HS-5 (cell line): Measurements from ENCODE around the gene MROH9.

Experiments
- DNase-seq: peaks from one replicate; pipeline ENCODE4 v3.0.0-alpha.2; 2012; ENCODE audit warnings: low read depth

Gene MROH9

DNA sequence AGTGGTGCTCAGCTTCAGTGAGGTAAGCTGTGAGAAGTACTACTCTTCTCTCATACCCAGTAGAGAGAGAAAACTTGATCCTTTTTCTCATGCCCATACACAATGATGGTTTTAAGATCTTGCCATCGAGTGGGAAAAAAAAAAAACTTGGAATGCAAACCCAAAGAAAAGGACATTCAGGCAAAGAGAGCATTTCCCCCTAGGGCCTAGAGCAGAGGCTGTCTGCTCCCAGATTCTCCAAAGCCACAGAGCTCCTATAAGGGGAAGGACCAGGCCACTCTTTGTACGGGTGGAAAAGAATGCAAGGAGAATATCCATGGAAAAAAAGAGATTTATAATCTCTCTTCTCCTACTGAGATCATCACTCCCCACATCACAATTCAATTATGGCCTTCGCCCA is 34.9 kb downstream of the MROH9 start:
- no peak for DNase-seq

DNA sequence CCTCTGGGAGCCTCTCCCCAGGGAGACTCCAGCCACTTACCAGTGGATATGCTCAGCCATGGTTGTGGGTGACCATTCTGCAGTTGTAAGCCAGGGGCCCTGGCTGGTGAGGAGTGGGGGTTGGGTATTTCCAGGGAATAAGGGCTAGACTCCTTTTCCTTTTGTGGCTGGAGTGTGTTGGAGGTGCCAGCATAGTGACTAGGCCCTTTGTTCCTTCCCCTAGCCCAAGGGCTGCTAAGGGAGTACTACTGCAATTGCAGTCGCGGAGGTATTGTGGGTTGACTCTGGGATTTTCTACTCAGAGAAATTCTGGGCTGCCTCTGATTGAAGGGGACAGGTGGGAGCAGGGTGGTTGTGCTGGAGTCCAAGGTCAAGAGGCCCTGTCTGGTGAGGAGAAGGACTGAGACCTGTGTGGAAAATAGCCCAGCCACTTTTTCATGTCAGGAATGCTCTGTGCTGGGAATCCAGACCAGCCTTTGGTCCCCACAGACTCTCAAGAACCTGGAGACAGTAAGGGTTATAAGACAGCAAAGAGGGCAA is 43.1 kb downstream of the MROH9 start:
- DNase-seq = no peak

DNA sequence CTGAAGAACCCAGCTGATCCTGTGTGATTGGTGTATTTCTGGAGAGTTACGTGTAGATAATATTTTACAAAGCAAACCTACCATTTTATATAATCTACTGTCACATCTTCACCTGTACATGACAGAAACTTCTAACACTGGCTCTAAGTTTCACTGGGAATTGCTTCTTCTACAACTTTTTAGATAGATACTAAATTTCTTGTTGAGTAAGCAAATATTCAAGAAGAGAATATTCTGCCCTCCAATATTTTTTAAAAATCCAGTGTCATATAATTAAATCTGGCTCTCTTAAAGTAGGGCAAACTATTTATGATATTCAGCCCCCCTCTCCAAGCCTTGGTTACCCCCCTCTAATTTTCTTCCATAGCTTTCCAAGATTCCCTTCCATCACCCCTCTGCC is 50.1 kb downstream of the MROH9 start:
- DNase-seq = no peak

DNA sequence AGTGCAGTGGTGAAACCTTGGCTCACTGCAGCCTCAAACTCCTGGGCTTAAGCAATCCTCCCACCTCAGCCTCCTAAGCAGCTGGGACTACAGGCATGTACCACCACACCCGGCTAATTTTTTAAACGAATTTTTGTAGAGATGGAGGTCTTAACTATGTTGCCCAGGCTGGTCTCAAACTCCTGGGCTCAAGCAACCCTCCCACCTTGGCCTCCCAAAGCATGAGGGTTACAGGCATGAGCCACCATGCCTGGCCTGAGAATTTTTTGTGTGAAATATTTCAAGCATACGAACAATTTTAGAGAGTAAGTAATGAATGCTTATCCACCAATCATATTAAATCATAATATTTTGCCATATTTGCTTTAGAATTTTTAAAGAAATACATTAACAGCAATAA is 51.6 kb downstream of the MROH9 start:
- DNase-seq = no peak

DNA sequence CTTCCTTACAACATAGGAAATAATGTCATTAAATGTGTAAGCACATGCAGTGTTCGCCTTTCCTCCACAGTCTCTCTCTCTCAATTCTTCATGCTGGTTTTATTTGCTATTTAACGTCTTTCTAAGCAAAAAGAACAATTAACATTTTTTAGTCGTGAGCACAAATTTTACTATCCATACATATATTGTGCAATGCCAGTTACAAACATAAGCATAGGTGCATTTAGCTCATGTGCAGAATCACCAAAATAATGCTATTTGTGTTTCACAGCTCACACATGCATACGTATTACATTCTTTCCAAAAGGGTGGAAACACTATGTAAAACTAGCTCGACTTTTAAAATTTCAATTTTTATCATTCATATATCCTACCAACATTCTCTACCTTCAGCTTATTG is 52.1 kb downstream of the MROH9 start:
- DNase-seq = no peak

DNA sequence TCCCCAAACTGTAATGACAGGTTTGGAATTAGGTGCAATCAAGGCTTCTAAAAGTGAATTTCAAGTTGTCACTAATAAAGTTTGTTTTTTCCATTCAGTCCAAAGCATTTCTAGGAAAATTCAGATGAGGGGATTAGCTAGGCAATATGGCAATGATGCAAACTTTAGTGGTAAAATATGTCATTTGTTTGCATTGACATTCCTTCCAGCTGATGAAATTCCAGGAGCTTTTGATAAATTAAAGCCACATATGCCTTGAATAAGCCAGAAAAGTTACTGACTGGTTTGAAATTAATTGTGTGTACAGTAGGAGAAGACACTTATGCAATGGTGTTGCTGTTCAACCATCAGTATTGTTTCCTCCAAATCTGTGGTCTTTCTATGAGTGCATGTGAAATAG is 57.8 kb downstream of the MROH9 start:
- no peak for DNase-seq

DNA sequence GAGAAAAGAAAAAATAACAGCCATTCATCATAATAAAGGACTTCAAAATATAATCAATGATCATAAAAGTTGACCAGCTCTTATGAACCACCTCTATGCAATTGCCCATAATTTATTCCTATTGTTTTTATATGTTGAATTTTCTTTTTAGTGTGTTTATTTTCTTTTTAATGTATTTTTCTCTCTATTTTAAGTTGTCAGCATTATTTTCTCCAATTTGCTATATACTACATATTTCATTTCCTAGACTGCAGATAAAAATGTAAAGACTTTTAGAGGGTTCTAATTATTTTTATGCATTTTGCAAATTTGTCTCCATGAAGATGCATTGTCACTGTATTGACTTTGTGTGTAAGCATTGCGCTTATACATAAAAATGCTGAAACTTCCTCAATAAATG is 58.4 kb downstream of the MROH9 start:
- DNase-seq = no peak

DNA sequence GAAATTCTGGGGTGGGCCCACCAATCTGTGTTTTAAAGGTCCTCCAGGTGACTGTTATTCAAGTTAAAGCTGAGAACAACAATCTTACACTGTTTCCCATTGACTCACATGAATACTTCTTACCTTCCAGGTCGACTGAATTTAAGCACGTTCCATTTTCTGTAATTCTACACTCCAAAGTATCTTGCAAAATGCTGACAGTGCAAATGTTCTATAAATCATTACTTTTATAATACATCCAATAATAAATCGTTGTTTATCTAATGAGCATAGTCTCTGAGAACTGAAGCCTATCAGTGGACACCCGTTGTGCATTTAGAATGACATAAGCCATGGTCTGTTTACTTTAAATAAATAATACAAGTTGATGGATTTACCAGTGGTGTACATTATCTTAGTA is 79.5 kb downstream of the MROH9 start:
- DNase-seq = no peak

DNA sequence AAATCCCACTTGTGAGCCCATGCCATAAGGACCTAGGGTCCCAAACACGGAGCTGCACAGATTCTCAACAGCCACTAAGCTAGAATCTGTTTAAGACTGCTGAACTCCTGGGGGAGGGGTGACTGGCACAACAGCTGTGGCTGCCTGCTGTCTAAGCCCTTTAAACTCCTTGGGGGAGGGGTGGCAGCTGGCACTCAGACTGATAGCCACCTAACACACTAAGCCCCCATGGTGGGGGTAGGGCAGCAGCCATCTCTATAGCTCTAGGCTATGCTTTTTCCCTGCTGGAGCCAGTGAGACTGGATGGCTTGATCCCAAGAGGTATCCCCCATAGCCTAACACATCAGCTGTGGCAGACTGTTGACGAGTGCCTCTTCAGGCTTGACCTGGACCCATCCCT is 82.1 kb downstream of the MROH9 start:
- DNase-seq = no peak

DNA sequence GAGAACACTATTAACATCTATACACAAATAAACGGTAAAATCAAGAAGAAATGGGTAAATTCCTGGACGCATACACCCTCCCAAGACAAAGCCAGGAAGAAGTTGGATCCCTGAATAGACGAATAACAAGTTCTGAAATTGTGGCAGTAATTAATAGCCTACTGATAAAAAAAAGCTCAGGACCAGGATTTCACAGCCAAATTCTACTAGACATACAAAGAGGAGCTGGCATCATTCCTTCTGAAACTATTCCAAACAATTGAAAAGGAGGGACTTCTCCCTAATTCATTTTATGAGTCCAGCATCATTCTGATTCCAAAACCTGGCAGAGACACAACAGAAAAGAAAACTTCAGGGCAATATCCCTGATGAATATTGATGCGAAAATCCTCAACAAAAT is 84.6 kb downstream of the MROH9 start:
- DNase-seq = no peak

DNA sequence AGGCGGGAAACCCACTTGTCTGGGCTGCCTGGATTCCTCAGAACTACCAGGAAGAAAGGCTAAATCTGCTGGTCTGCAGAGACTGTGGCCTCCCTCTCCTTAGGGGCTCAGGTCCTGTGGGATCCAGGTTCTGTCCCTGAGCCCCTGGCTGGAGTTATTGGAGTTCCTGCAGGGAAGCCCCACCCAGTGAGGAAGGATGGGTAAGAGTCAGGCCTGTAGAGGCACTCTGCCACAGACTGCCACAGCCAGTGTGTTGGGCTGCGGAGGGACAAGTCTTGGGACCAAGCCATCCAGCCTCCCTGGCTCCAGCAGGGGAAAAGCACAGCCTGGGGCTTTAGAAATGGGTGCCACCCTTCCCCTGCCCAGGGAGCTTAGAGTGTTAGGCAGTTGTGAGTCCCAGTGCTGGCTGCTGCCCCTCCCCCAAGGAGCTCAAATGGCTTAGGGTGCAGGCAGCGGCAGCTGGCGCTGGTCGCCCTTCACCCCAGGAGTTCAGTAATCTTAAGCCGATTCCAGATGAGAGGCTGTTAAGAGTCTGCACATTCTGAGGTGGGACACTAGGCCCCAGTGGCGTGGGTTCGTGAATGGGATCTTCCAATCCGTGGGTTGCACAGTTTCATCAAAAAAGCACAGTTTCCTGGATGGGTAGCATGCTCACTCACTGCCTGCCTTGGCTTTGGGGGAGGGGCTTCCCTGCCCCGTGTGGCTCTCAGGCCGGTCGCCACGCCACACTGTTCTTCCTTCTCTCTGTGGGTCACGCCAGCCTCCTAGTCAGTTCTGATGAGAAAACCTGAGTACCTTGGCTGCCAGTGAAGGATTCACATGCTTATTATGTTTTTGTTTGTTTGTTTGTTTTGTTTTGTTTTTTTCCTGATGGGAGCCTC is 97.7 kb downstream of the MROH9 start:
- DNase-seq = no peak

DNA sequence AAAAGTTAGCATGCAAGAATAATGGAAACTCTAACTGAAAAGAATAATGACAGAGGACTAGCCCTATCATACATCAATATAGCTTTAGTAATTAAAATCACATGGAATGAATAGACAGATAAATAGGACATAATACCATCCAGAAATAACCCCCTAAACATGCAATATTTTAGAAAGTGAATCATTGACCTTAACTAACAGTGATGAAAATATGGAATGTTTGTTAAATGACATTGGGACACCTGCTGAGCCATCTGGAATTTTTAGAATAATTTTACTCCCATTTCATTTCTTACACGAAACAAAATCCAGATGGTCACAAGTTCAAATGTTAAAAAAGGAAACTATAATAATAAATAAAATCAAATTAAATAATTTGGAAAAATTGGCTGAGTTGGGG is 102.3 kb downstream of the MROH9 start:
- no peak for DNase-seq

DNA sequence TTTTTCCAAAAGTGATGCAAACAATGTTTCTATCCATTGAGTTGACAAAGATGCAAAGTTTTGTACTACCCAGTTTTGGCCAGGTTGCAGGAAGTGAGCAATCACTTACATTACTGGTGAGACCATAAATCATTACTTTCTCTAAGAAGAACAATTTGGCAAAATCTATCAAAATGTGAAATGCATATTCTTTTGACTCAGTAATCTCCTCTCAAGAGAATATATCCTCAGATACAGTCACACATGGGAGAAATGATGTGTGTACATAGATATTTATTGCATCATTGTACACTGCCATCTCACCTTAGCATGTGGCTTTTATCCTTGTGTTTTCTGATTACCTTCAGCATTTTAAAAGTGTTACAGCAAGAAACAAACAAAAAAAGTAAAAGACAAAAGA is 103.0 kb downstream of the MROH9 start:
- DNase-seq = no peak

DNA sequence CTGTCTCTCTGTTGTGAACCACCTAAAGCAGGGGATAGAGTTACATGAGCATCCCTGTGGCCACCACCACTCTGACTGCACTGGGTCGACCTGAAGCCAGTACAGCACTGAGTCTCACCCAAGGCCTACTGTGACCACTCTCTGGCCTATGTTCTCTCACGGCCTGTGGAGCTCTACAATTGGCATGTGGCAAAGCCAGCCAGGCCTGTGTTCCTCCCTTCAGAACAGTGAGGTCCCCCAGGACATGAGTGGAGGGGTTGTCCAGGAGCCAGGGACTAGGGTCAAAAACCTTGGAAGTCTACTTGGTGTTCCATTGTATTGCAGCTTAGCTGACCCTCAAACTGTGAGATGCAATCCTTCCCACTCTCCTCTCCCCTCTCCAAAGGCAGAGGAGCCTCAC is 112.7 kb downstream of the MROH9 start:
- DNase-seq = no peak

DNA sequence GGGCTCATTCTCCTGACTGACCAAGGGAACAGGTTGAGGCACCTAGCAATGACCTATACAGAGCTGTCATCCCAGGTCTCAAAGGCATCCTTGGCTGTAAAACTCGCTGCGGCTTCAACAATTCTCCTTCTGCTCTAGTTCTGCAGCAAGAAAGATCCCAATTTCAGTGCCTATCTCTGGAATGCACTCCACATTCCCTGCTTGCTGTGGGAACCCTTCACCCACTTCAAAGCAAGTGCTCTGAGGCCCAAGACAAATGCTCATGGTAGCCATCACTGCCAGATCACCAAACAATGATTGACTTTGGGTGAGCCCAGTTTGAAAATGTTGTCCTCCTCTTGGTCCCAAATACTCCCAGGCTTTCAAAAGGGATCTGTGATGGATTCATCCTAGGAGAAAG is 117.6 kb downstream of the MROH9 start:
- no peak for DNase-seq

DNA sequence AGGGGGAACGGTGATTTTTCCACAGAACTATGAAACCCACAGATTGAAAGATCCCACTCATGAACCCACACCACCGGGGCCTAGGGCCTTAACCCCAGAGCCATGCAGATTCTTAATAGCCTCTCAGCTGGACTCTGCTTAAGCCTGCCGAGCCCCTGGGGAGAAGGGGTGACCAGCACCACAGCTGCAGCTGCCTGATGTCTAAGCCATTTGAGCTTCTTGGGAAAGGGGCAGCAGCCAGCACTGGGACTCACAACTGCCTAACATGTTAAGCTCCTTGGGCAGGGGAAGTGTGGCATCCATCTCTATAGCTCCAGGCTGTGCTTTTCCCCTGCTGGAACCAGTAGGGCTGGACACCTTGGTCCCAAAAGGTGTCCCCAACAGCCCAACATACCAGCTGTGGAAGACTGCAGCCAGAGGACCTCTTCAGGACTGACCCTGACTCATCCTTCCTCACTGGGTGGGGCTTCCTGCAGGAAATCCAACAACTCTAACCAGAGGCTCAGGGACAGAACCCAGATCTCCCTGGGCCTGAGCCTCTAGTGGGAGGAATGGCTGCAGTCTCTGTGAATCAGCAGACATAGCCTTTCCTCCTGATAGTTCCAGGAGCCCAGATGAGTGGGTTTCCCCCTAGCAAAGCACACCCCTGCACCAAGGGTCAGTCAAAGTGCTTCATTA is 120.8 kb downstream of the MROH9 start:
- DNase-seq = no peak

DNA sequence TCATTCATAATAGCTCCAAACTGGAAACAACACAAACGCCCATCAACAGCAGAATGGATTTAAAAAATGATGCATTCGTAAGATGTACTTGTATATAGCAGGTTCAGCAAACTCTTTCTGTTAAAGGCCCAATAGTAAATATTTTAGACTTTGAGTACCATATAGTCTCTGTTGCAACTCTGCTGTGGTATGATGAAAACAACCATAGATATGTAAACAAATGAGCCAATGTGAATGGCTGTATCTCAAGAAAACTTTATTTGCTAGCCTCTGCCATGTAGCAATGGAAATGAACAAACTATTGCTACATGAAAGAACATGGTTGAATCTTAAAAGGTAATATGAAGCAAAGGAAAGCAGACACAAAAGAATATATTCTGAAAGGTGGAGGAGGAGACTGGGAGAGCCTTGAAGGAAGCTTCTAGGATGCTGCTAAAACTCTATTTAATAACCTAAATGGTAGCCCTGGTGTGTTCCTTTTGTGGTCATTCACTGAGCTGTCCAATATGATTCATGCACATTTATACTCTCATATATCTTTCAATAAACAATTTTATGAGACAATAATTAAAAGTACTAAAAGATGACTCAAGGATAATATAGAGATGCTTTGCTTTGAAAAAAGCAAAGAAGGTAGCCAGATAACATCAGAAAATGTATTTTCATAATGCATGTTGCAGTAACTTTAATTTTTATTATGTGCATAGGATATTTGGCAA is 126.2 kb downstream of the MROH9 start:
- no peak for DNase-seq

DNA sequence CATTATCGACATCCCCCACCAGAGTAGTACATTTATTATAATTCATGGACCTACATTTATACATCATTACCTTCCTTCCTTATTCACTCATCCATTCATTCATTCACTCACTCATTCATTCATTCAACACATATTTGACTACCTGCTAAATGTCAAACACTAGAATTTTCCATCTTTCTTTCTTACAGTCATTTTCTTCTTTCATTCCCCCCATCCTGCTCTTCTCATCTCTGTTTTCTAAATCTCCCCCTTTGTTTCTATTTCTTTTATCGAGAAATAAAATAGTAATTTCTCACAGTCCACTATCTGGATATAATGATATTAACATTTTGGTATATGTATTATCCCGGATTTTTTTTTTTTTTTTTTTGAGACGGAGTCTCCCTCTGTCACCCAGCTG is 127.6 kb downstream of the MROH9 start:
- DNase-seq = no peak

DNA sequence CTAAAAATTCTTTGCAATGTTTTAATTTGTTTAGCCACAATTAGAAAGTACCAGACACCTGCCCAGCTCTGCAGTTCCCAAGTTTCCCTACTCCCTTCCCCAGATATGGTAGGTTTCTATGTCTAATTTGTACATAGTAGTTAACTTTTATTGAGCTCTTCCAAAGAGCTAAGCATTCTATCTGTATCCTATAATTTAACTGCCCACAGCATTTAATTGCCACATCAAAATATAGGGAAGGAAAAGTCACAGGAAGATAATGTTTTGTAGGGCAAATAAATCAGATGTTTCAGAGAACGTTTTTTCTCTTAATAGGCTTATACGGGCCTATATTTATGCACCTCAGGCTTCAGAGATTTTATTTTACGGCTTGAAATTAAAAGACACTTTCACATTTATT is 139.7 kb downstream of the MROH9 start:
- no peak for DNase-seq

DNA sequence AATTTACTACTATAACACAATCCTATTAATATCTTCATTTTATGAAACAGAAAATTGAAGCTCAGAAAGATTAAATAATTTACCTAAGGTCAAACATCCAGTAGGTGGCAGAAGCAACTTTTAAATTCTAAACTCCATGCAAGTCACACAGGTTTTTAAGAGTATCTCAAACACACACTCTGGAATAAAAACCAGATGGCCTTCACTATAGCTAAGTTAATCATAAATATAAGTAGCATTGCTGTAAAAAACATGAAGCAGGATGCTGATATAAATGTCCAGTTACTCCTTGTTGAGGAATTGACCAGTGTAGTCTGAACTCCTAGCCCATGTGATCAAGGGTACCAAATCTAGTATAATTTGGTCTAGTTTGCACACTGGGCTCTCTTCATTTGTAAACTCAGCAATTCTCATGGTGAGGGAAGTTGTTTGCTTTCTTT is 146.0 kb downstream of the MROH9 start:
- peak; percentile 4 for DNase-seq

DNA sequence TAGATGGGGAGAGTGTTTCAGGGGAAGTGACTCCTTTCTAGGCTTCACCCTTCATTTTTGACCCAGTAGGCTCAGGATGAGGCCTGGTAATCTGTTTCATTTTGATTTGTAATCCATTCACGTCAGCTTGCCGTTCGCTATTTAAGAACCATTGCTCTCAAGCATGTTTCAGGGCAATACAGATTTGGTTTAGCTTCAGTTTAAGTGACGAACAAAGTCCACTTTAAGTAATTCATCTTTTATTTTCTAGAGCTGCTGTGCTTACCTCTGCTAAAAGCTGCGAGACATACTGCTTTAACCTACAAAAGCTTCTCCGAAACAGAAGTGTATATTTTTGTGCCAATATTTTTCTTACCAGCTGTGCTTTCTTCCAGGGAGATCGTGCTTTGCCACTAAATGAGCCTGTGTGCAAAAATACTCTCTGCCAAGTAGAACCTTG is 146.4 kb downstream of the MROH9 start:
- no peak for DNase-seq

DNA sequence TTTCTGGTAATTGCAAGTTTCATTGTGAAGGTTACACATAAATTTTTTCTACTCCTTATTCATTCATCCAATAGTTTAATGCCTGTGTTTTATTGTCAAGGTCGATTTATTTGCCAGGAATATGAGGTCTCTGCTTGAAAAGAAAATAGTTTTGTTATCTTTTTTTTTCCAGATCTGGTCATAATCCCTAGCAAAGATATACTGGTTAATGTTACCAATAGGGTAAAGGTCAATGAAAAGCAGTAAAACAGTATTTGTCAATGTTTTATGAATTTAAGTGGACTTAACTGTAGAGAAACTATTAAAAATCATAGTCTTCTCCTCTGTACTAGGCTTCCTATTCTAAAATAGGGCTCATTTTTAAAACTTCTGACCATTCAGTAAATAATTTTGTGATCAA is 147.3 kb downstream of the MROH9 start:
- DNase-seq = no peak

DNA sequence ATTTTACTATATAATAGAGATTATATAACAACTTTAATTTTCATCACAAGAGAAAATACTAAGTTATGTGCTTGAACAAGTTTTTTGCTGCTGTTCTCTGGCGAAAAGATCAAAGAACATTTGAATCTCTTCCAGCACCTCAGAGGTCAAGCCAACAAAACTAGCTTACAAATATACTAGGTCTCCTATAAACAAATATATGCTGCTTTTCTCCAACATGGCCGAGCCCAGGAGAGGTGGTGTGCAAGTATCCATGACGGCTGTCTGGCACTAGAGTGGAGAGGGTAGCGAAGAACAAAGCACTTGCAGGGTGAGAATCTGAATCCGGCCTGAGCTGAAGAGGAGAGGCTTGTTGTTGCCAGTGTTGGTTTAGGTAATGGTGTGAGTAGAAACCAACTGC is 147.9 kb downstream of the MROH9 start:
- no peak for DNase-seq
